VCaP (cell line): ENCODE results near the gene PLAC8L1.
A peak's percentile ranks its signal among the peaks of the same experiment; 100 is the strongest.
"Not testable (repeated sequence)": the region's sequence is repeated elsewhere in the genome, so short reads cannot be mapped to it uniquely, and the experiment has no call there.

Experiments
- H3K27ac ChIP-seq: fragments of 450-650 bp; 2 replicates; pipeline ENCODE4 v1.5.1; 2017
- CTCF ChIP-seq: fragments of 450-650 bp; conservative IDR thresholded peaks from 2 replicates; pipeline ENCODE4 v1.5.1; 2017; ENCODE audit warnings: mild to moderate bottlenecking, moderate library complexity

The PLAC8L1 gene

GRCh38 chr5:146105477-146105876, at the start of gene PLAC8L1:
TSS of gene PLAC8L1 (minus strand) at chr5:146105577. CDS start at chr5:146104311, 1,266 bp downstream.
- TF ChIP-seq CTCF: no peak

GRCh38 chr5:146151970-146152369, 46.6 kb upstream of the PLAC8L1 start:
- no peak for TF ChIP-seq CTCF
- no peak overlapping the region for H3K27ac ChIP-seq

More at GRCh38 chr5:146105477-146105876, at the start of gene PLAC8L1:
- no peak within 1 kb of the TSS for H3K27ac ChIP-seq

GRCh38 chr5:146137967-146138403, 32.6 kb upstream of the PLAC8L1 start:
- no peak overlapping the region for H3K27ac ChIP-seq

GRCh38 chr5:146130440-146131045, 25.2 kb upstream of the PLAC8L1 start:
- TF ChIP-seq CTCF: peak; percentile 66
- H3K27ac ChIP-seq: no peak overlapping the region

More at GRCh38 chr5:146137967-146138403, 32.6 kb upstream of the PLAC8L1 start:
- TF ChIP-seq CTCF: no peak

GRCh38 chr5:146126068-146126467, 20.7 kb upstream of the PLAC8L1 start:
- TF ChIP-seq CTCF: no peak
- no peak overlapping the region for H3K27ac ChIP-seq

- no peak for TF ChIP-seq CTCF
- no peak overlapping the region for H3K27ac ChIP-seq
Observed at GRCh38 chr5:146124580-146124979, 19.2 kb upstream of the PLAC8L1 start.

- not testable (repeated sequence) for H3K27ac ChIP-seq
Observed at GRCh38 chr5:146121451-146121850, 16.1 kb upstream of the PLAC8L1 start.

- TF ChIP-seq CTCF: no peak
- H3K27ac ChIP-seq: no peak overlapping the region
Observed at GRCh38 chr5:146118322-146118721, 12.9 kb upstream of the PLAC8L1 start.

GRCh38 chr5:146117216-146117615, 11.8 kb upstream of the PLAC8L1 start:
- not testable (repeated sequence) for H3K27ac ChIP-seq
